B cell (primary cell): ENCODE data around the gene CCL19. TPM values are rescaled to one million over a fixed set of nuclear protein-coding genes. Genes with fewer than 3 reads are reported as not detected.

ENCODE experiments used
- ATAC-seq: fragments of 200-7000 bp; cut with Tn5 transposase; one replicate; pipeline ENCODE4 v1.10.0; 2021; ENCODE audit warnings: low read depth, mild to moderate bottlenecking, moderate number of reproducible peaks, moderate library complexity
- CTCF ChIA-PET: fragments of 350-600 bp; sonication (Branson Sonifier 250); formaldehyde crosslinking; loops from one replicate; lab custom pipeline; 2021; ENCODE audit warnings: antibody characterized with exemption, inconsistent platforms; lab: Charles Lee
- POLR2A ChIA-PET: fragments of 350-600 bp; sonication (Branson Sonifier 250); formaldehyde crosslinking; loops from one replicate; lab custom pipeline; 2021; ENCODE audit warnings: antibody characterized with exemption; lab: Charles Lee
- DNase-seq: peaks from one replicate; pipeline ENCODE4 v3.0.0; 2013
- H2AFZ ChIP-seq: 2 replicates; pipeline ENCODE4 v1.6.1; 2012; ENCODE audit warnings: mild to moderate bottlenecking, low read depth, low read length; ENCODE audit not compliant: insufficient read depth, poor library complexity, severe bottlenecking
- H3K27ac ChIP-seq, 2 donors: 1 replicate in 1 of 2; 2 replicates in 1 of 2; pipeline ENCODE4 v1.5.1; 2012 to 2013; ENCODE audit warnings: low read length in 2 of 2, mild to moderate bottlenecking in 2 of 2, moderate library complexity in 1 of 2
- H3K27me3 ChIP-seq, 4 experiments: fragments of 200-600 bp in 1 of 4; sonication (generic) in 1 of 4; replicated peaks in 1 of 4; 1 replicate in 2 of 4; 2 replicates in 2 of 4; pipeline versions ENCODE4 v1.6.1 to v1.7.0; 2013 to 2016; ENCODE audit warnings: low read length in 3 of 4, mild to moderate bottlenecking in 2 of 4, mixed read lengths in 1 of 4, moderate library complexity in 1 of 4; ENCODE audit not compliant: insufficient read depth in 4 of 4, control insufficient read depth in 3 of 4; ENCODE audit errors: control extremely low read depth in 1 of 4
- H3K36me3 ChIP-seq, 2 experiments: replicated peaks in 1 of 2; 1 replicate in 1 of 2; 2 replicates in 1 of 2; pipeline versions ENCODE4 v1.6.1 to v1.7.1; 2013; ENCODE audit warnings: low read length in 1 of 2; ENCODE audit not compliant: insufficient read depth in 2 of 2, control insufficient read depth in 1 of 2; ENCODE audit errors: control extremely low read depth in 1 of 2, extremely low read depth in 1 of 2
- H3K4me1 ChIP-seq, 2 donors: fragments of 200-600 bp in 1 of 2; sonication (generic) in 1 of 2; 1 replicate in 1 of 2; 2 replicates in 1 of 2; pipeline versions ENCODE4 v1.5.1 to v1.6.1; 2013 to 2017; ENCODE audit warnings: low read length in 2 of 2; ENCODE audit not compliant: control insufficient read depth in 2 of 2, insufficient read depth in 2 of 2
- H3K4me2 ChIP-seq: replicated peaks from 2 replicates; pipeline ENCODE3; 2012; ENCODE audit warnings: mild to moderate bottlenecking, low read depth, low read length; ENCODE audit not compliant: poor library complexity, severe bottlenecking
- H3K4me3 ChIP-seq, 5 experiments: fragments of 200-600 bp in 1 of 5; sonication (generic) in 1 of 5; 1 replicate in 3 of 5; 2 replicates in 2 of 5; pipeline versions ENCODE4 v1.5.1 to v1.7.0; 2011 to 2016; ENCODE audit warnings: low read length in 4 of 5, mild to moderate bottlenecking in 4 of 5, low read depth in 2 of 5, control low read depth in 1 of 5, moderate library complexity in 1 of 5; ENCODE audit not compliant: insufficient read depth in 1 of 5; ENCODE audit errors: control extremely low read depth in 1 of 5, extremely low read depth in 1 of 5
- H3K79me2 ChIP-seq: fragments of 200-600 bp; sonication (generic); one replicate; pipeline ENCODE4 v1.6.0; 2016; ENCODE audit warnings: low read length; ENCODE audit not compliant: control insufficient read depth, insufficient read depth
- H3K9ac ChIP-seq: fragments of 200-600 bp; sonication (generic); 2 replicates; pipeline ENCODE4 v1.6.1; 2017; ENCODE audit warnings: mild to moderate bottlenecking, low read length, moderate library complexity
- H3K9me3 ChIP-seq, 3 donors: one replicate each; pipeline versions ENCODE4 v1.6.1 to v1.7.1; 2013; ENCODE audit warnings: low read length in 2 of 3; ENCODE audit not compliant: control insufficient read depth in 2 of 3, insufficient read depth in 1 of 3; ENCODE audit errors: control extremely low read depth in 1 of 3
- H4K20me1 ChIP-seq: 2 replicates; pipeline ENCODE4 v1.6.0; 2012; ENCODE audit warnings: mild to moderate bottlenecking, low read length; ENCODE audit not compliant: insufficient read depth, control insufficient read depth, poor library complexity, severe bottlenecking
- H3K27ac Mint-ChIP-seq: one replicate; pipeline ENCODE4 v1.8.0; 2021; ENCODE audit warnings: mixed read lengths
- H3K27me3 Mint-ChIP-seq: one replicate; pipeline ENCODE4 v1.8.0; 2021; ENCODE audit warnings: mixed read lengths
- H3K4me1 Mint-ChIP-seq: one replicate; pipeline ENCODE4 v1.8.0; 2021; ENCODE audit warnings: mixed read lengths
- H3K4me3 Mint-ChIP-seq: one replicate; pipeline ENCODE4 v1.8.0; 2021; ENCODE audit warnings: mixed read lengths
- H3K9me3 Mint-ChIP-seq: one replicate; pipeline ENCODE4 v1.8.0; 2022; ENCODE audit warnings: mixed read lengths; ENCODE audit not compliant: insufficient read depth
- CTCF ChIP-seq: fragments of 200-600 bp; IDR thresholded peaks from one replicate; pipeline ENCODE4 v1.8.0; 2022; ENCODE audit warnings: antibody characterized with exemption, mild to moderate bottlenecking
- EZH2 ChIP-seq: IDR thresholded peaks from 2 replicates; pipeline ENCODE4 v1.6.1; 2012; ENCODE audit warnings: borderline replicate concordance, low read depth, mild to moderate bottlenecking, moderate library complexity, low read length; ENCODE audit not compliant: insufficient read depth, poor library complexity, severe bottlenecking
- WGBS: methylation state at CpG from one replicate; pipeline ENCODE4 v1.1.5; 2013; ENCODE audit warnings: missing lambda C conversion rate; ENCODE audit not compliant: insufficient coverage; 5-methylcytosine and 5-hydroxymethylcytosine counted together
- intact Hi-C: fragments of 100-400 bp; cut with micrococcal nuclease; formaldehyde crosslinking; loops from one replicate; pipeline ENCODE4 v1.10.0; 2022
- polyA plus RNA-seq: library from polyadenylated mRNA; depleted of rRNA; stranded (reverse); fragments of >200 nt; gene quantifications from 2 replicates; pipeline ENCODE4 v1.2.3, GENCODE V29; 2012
- total RNA-seq, 2 donors: library from RNA; stranded (reverse); fragments of 120-200 nt in 1 of 2; gene quantifications; 1 replicate in 1 of 2; 2 replicates in 1 of 2; pipeline versions ENCODE4 v1.2.3 to v1.2.4, GENCODE V29; 2013 to 2022

The CCL19 gene
- total and polyA plus RNA-seq, 2 donors (not counting 1 experiment from before 2014, with no cell fraction given): not detected

DNA sequence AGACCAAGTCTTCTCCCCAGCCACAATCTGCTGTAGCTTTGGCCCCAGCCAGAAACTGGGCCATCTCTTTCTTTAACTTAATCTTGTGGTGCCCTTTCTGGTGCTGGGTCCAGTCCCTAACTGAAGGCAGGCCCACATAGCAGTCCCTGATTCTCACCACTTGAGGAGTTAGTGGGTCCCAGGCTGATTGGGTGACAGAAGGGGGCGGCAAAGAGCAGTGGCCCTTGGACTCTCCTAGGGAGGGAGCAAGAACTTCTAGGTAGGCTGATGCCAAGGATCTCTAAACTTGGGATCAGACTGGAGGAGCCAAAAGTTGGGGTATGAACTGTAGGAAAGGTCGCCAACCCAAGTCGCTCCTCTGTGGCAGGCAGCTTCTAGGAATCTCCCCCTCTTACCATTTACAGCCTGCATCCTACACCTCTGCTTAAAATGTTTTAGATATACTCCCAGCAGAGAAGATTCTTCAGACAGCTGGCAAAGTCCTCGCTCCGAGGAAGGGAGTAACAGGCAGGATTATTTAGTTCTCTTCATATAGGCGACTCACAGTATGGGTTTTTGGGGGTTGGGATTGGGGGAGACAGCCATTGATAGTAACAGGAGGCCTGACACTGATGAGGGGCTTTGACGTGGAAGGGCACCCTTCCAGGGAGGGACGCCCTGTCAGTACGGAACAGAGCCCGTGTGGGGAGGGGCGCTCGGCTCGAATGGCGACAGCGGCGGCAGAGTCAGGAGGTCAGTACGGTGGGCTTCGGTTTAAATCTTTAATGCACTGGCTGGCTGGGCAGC, 26.6 kb downstream of the CCL19 start:
- WGBS: 8% methylated on average over 14 of the region's 18 CpGs
- no peaks in the 10 kb centered on the region for H3K79me2 ChIP-seq
- H3K36me3 ChIP-seq: no peaks in the 10 kb centered on the region
- Mint-ChIP-seq H3K27ac (peak overlapping the region; percentile 92), H3K4me3 (peak overlapping the region; percentile 94), H3K4me1 (peaks cover 20% of the 10 kb centered on the region), H3K9me3 (peaks cover 4% of the 10 kb centered on the region), H3K27me3 (no peaks in the 10 kb centered on the region)
- ChIA-PET POLR2A (interaction anchor here (1.0 to 1.8 kb wide), 4 partner anchors 10 to 27 kb away, joined by 3 to 13 read pairs (median 8); partner anchors contain the start of genes GALT and SIGMAR1), CTCF (interaction anchor here (0.7 to 4.9 kb wide), 7 partner anchors 17 to 416 kb away, joined by 3 to 34 read pairs (median 5); partner anchors contain the start of genes FANCG, GALT and SIGMAR1)
- TF ChIP-seq EZH2: no peak
- TF ChIP-seq CTCF: peak; percentile 86
- H4K20me1 ChIP-seq: no peaks in the 10 kb centered on the region
- H3K4me2 ChIP-seq: peak overlapping the region; percentile 99
- peak overlapping the region; percentile 97 for H3K9ac ChIP-seq
- H2AFZ ChIP-seq: peak overlapping the region; percentile 91
- ATAC-seq (peak; percentile 44), DNase-seq (peak; percentile 81)
- H3K9me3 ChIP-seq: peaks cover 0 to 10% (median 0%) of the 10 kb centered on the region in 3 donors
- no peaks in the 10 kb centered on the region for H3K27me3 ChIP-seq
- peaks cover 10 to 18% of the 10 kb centered on the region in 2 donors for H3K4me1 ChIP-seq
- no peak overlapping the region for H3K27ac ChIP-seq
- H3K4me3 ChIP-seq: peak overlapping the region; percentile 1 to 87 (median 83)
- intact Hi-C loops: loop anchor here (1.0 to 5.0 kb wide), 7 partner anchors 18 to 1148 kb away; partner anchors contain the start of genes DNAJB5, GALT, MYORG and RPP25L

DNA sequence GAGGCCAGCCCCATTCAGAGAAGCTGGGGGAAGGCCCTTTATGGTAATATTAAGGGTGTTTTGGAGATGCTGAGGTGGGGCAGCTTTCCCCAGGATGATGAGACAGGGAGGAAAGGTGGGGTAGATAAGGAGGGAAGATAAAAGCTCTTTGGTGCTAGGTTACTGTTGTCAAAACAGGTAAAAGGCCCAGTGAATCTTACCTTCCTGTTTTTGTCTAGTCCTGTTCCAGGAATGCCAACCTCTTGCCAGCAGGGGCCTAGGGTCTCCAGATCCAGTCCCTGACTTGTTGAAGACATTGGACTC, 27.8 kb downstream of the CCL19 start:
- no peaks in the 10 kb centered on the region for H3K9me3 Mint-ChIP-seq

More for the DNA sequence above, 27.8 kb downstream of the CCL19 start:
- Histone ChIP-seq H3K9me3 (peaks cover 0 to 8% (median 0%) of the 10 kb centered on the region in 3 donors), H4K20me1 (no peaks in the 10 kb centered on the region), H3K79me2 (no peaks in the 10 kb centered on the region), H3K9ac (no peak overlapping the region), H3K27me3 (no peaks in the 10 kb centered on the region), H3K4me1 (peaks cover 10 to 18% of the 10 kb centered on the region in 2 donors), H3K4me3 (no peak overlapping the region), H3K4me2 (no peak overlapping the region), H2AFZ (no peak overlapping the region), H3K27ac (no peak overlapping the region), H3K36me3 (no peaks in the 10 kb centered on the region)
- Mint-ChIP-seq H3K4me1 (peaks cover 20% of the 10 kb centered on the region), H3K4me3 (no peak overlapping the region), H3K27ac (no peak overlapping the region), H3K27me3 (no peaks in the 10 kb centered on the region)
- intact Hi-C loops: no loop called here
- ChIA-PET POLR2A (no interaction called here), CTCF (interaction anchor here (1.8 to 4.9 kb wide), 3 partner anchors 16 to 39 kb away, joined by 5 to 34 read pairs (median 8); partner anchors contain the start of gene GALT)
- DNase-seq: no peak
- no peak for TF ChIP-seq EZH2
- TF ChIP-seq CTCF: no peak
- no peak for ATAC-seq
